ENCODE results near the gene AMELY. TPM values are rescaled to one million over a fixed set of nuclear protein-coding genes. Genes with fewer than 3 reads are reported as not detected.

The AMELY gene
- polyA plus RNA-seq, 1 donor from 2014 or later: not detected

Other genes with a start within 250 kb of the AMELY start
- 0.16 TPM in 1 of 2 replicates, not detected in the other for gene TBL1Y, start 1.1 kb downstream of the AMELY start, polyA plus RNA-seq